HEK293 (cell line): Measurements from ENCODE around the gene SERPINA1.

Source experiments
- CTCF ChIA-PET: fragments of 350-600 bp; formaldehyde crosslinking; extraction: SDS; loops from one replicate; lab custom pipeline; 2021; ENCODE audit warnings: antibody characterized with exemption; lab: Yijun Ruan, JAX
- POLR2A ChIA-PET: fragments of 300-600 bp; formaldehyde crosslinking; extraction: SDS; loops from one replicate; lab custom pipeline; 2020; ENCODE audit warnings: antibody characterized with exemption, inconsistent platforms; lab: Yijun Ruan, JAX
- H3K27ac ChIP-seq: fragments of 200-500 bp; sonication (Bioruptor generic); 2 replicates; pipeline ENCODE4 v1.5.1; 2014; ENCODE audit warnings: low read depth, low read length, control low read depth, inconsistent platforms; ENCODE audit errors: extremely low read depth
- H3K36me3 ChIP-seq, 2 experiments: fragments of 200-500 bp in 1 of 2; sonication (Bioruptor generic) in 1 of 2; 1 replicate in 1 of 2; 2 replicates in 1 of 2; pipeline ENCODE4 v1.5.1; 2014 to 2017; ENCODE audit warnings: inconsistent platforms in 2 of 2, low read length in 2 of 2; ENCODE audit not compliant: control insufficient read depth in 2 of 2, insufficient read depth in 1 of 2
- H3K4me1 ChIP-seq: fragments of 200-500 bp; sonication (Bioruptor generic); 2 replicates; pipeline ENCODE4 v1.5.1; 2014; ENCODE audit warnings: mild to moderate bottlenecking, low read length, inconsistent platforms; ENCODE audit not compliant: control insufficient read depth, insufficient read depth
- H3K4me3 ChIP-seq: 2 replicates; pipeline ENCODE4 v1.5.1; 2011; ENCODE audit warnings: low read depth, mild to moderate bottlenecking, control low read depth, low read length, moderate library complexity
- H3K9me3 ChIP-seq: fragments of 200-500 bp; sonication (Bioruptor generic); 2 replicates; pipeline ENCODE4 v1.5.1; 2014; ENCODE audit warnings: low read depth, low read length, inconsistent platforms; ENCODE audit not compliant: control insufficient read depth, insufficient read depth
- ATF2 ChIP-seq: fragments of 450-650 bp; formaldehyde crosslinking; IDR thresholded peaks from 2 replicates; pipeline ENCODE4 v1.5.1; 2016; ENCODE audit warnings: missing biosample characterization, missing genetic modification characterization, low read depth
- FEZF1 ChIP-seq: fragments of 450-650 bp; formaldehyde crosslinking; IDR thresholded peaks from 2 replicates; pipeline ENCODE4 v1.5.1; 2016; ENCODE audit warnings: missing biosample characterization, missing genetic modification characterization
- GFI1B ChIP-seq: fragments of 450-650 bp; formaldehyde crosslinking; IDR thresholded peaks from 2 replicates; pipeline ENCODE4 v1.5.1; 2016; ENCODE audit warnings: missing biosample characterization, missing genetic modification characterization
- IKZF3 ChIP-seq: fragments of 450-650 bp; IDR thresholded peaks from 2 replicates; pipeline ENCODE4 v1.5.0; 2018; ENCODE audit warnings: missing biosample characterization, mild to moderate bottlenecking, missing genetic modification characterization, moderate library complexity
- MEIS1 ChIP-seq: sonication (generic); formaldehyde crosslinking; IDR thresholded peaks from 2 replicates; pipeline ENCODE4 v1.8.1; 2022; ENCODE audit warnings: missing genetic modification reagents, mild to moderate bottlenecking, borderline replicate concordance
- MYNN ChIP-seq: fragments of 450-650 bp; formaldehyde crosslinking; IDR thresholded peaks from 2 replicates; pipeline ENCODE4 v1.5.1; 2016; ENCODE audit warnings: missing biosample characterization, missing genetic modification characterization, borderline replicate concordance
- SP3 ChIP-seq: fragments of 450-650 bp; formaldehyde crosslinking; IDR thresholded peaks from 2 replicates; pipeline ENCODE4 v1.5.1; 2016; ENCODE audit warnings: missing biosample characterization, missing genetic modification characterization
- WT1 ChIP-seq: fragments of 450-650 bp; formaldehyde crosslinking; IDR thresholded peaks from 2 replicates; pipeline ENCODE4 v1.5.1; 2016; ENCODE audit warnings: missing biosample characterization, missing genetic modification characterization
- YY1 ChIP-seq: fragments of 450-650 bp; formaldehyde crosslinking; IDR thresholded peaks from 2 replicates; pipeline ENCODE4 v1.5.1; 2018; ENCODE audit warnings: missing biosample characterization, missing genetic modification characterization
- YY2 ChIP-seq: fragments of 450-650 bp; formaldehyde crosslinking; IDR thresholded peaks from 2 replicates; pipeline ENCODE4 v1.5.1; 2016; ENCODE audit warnings: missing biosample characterization, missing genetic modification characterization
- ZBTB1 ChIP-seq: fragments of 450-650 bp; formaldehyde crosslinking; IDR thresholded peaks from 2 replicates; pipeline ENCODE4 v1.5.1; 2016; ENCODE audit warnings: missing biosample characterization, missing genetic modification characterization
- ZBTB11 ChIP-seq: fragments of 450-650 bp; formaldehyde crosslinking; conservative IDR thresholded peaks from 2 replicates; pipeline ENCODE4 v1.5.1; 2016; ENCODE audit warnings: low read depth, missing biosample characterization, missing genetic modification characterization
- ZBTB17 ChIP-seq: fragments of 450-650 bp; formaldehyde crosslinking; IDR thresholded peaks from 2 replicates; pipeline ENCODE4 v1.5.1; 2016; ENCODE audit warnings: missing biosample characterization, missing genetic modification characterization
- ZBTB48 ChIP-seq: fragments of 450-650 bp; formaldehyde crosslinking; IDR thresholded peaks from 2 replicates; pipeline ENCODE4 v1.5.1; 2016; ENCODE audit warnings: missing biosample characterization, missing genetic modification characterization
- ZBTB7A ChIP-seq: fragments of 450-650 bp; formaldehyde crosslinking; IDR thresholded peaks from 2 replicates; pipeline ENCODE4 v1.5.1; 2016; ENCODE audit warnings: low read depth, missing biosample characterization, missing genetic modification characterization
- ZFP3 ChIP-seq: fragments of 450-650 bp; formaldehyde crosslinking; IDR thresholded peaks from 2 replicates; pipeline ENCODE4 v1.5.1; 2016; ENCODE audit warnings: low read depth, missing biosample characterization, missing genetic modification characterization
- ZNF132 ChIP-seq: fragments of 450-650 bp; formaldehyde crosslinking; IDR thresholded peaks from 2 replicates; pipeline ENCODE4 v1.5.1; 2017; ENCODE audit warnings: missing biosample characterization, missing genetic modification characterization, borderline replicate concordance
- ZNF138 ChIP-seq: fragments of 450-650 bp; formaldehyde crosslinking; IDR thresholded peaks from 2 replicates; pipeline ENCODE4 v1.5.1; 2016; ENCODE audit warnings: missing biosample characterization, missing genetic modification characterization, borderline replicate concordance
- ZNF19 ChIP-seq: fragments of 450-650 bp; formaldehyde crosslinking; IDR thresholded peaks from 2 replicates; pipeline ENCODE4; 2016; ENCODE audit warnings: missing biosample characterization, missing genetic modification characterization, low read depth
- ZNF248 ChIP-seq: fragments of 450-650 bp; formaldehyde crosslinking; IDR thresholded peaks from 2 replicates; pipeline ENCODE4 v1.5.1; 2017; ENCODE audit warnings: missing biosample characterization, missing genetic modification characterization
- ZNF302 ChIP-seq: fragments of 450-650 bp; formaldehyde crosslinking; IDR thresholded peaks from 2 replicates; pipeline ENCODE4 v1.5.1; 2016; ENCODE audit warnings: missing biosample characterization, missing genetic modification characterization, low read depth
- ZNF521 ChIP-seq: fragments of 450-650 bp; formaldehyde crosslinking; IDR thresholded peaks from 2 replicates; pipeline ENCODE4 v1.5.1; 2017; ENCODE audit warnings: missing biosample characterization, mild to moderate bottlenecking, missing genetic modification characterization
- ZNF549 ChIP-seq: fragments of 450-650 bp; IDR thresholded peaks from 2 replicates; pipeline ENCODE4 v1.5.1; 2018; ENCODE audit warnings: missing biosample characterization, missing genetic modification characterization, mild to moderate bottlenecking, inconsistent platforms, moderate library complexity
- ZNF560 ChIP-seq: fragments of 450-650 bp; formaldehyde crosslinking; IDR thresholded peaks from 2 replicates; pipeline ENCODE4 v1.5.1; 2017; ENCODE audit warnings: missing biosample characterization, missing genetic modification characterization, borderline replicate concordance
- ZNF571 ChIP-seq: fragments of 450-650 bp; formaldehyde crosslinking; IDR thresholded peaks from 2 replicates; pipeline ENCODE4 v1.5.0; 2017; ENCODE audit warnings: missing biosample characterization, missing genetic modification characterization
- ZNF585B ChIP-seq: fragments of 450-650 bp; formaldehyde crosslinking; IDR thresholded peaks from 2 replicates; pipeline ENCODE4 v1.5.1; 2016; ENCODE audit warnings: missing biosample characterization, missing genetic modification characterization
- ZNF596 ChIP-seq: fragments of 450-650 bp; IDR thresholded peaks from 2 replicates; pipeline ENCODE4 v1.5.0; 2018; ENCODE audit warnings: missing biosample characterization, mild to moderate bottlenecking, missing genetic modification characterization, moderate library complexity
- ZNF626 ChIP-seq: fragments of 450-650 bp; sonication (Bioruptor Pico); formaldehyde crosslinking; IDR thresholded peaks from 2 replicates; pipeline ENCODE4 v1.5.1; 2018; ENCODE audit warnings: missing biosample characterization, missing genetic modification characterization, inconsistent platforms
- ZNF785 ChIP-seq: fragments of 450-650 bp; formaldehyde crosslinking; IDR thresholded peaks from 2 replicates; pipeline ENCODE4 v1.5.1; 2016; ENCODE audit warnings: missing biosample characterization, missing genetic modification characterization
- TF ChIP-seq, protein P1 (sequence below): fragments of 450-650 bp; formaldehyde crosslinking; IDR thresholded peaks from 2 replicates; pipeline ENCODE4 v1.5.1; 2016; ENCODE audit warnings: missing biosample characterization, missing genetic modification characterization

SERPINA1 gene

DNA sequence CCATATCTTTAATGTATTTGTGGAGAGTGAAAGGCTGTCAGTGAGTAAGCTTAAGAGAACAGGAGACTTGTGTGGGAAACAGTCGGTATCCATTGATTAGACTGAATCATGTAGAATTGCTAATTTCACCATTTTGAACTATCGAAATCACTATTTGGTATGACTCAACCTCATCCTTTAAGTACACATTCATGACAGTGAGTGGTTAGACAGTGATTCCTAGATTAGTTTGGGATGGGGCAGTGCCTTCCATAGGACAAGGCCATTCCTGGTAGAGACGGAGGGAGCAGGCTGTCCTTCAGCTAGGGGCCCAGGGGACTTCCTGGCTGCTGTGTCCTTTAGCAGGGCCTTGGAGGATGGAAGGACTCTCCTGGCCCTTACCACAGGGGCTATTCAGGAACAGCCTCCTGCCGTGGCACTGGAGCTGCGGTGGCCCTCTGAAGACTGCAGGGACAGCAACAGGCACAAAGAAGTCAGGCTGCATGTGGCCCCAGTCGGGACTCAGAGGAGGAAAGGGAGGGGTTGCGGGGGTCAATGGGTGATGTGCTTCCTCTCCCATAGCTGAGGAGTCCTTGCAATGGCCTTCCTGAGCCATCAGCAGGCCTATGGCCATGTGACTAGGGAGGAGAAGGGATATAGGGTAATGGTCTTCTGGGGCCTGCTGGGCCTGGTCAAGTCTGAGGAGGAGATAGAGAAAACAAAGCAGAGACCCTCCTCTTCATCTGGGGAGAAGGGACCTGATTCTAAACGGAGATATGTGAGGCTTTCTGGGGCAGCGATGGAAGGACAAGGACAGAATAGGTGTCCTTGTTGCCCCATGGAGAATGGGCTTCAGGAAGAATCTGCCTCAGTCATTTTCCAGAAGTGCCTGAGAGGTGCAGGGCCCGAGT is 11.2 kb downstream of the SERPINA1 start:
- POLR2A ChIA-PET = no interaction called here
- TF ChIP-seq MYNN (no peak), ZBTB17 (tag by site-specific recombination) (no peak), SP3 (no peak), ZNF571 (tag by site-specific recombination) (no peak), ZNF138 (no peak), ZNF549 (tag by site-specific recombination) (no peak), GFI1B (no peak), FEZF1 (tag by site-specific recombination) (no peak), ZNF302 (no peak), IKZF3 (no peak), ZNF785 (tag by site-specific recombination) (no peak), ZBTB11 (tag by site-specific recombination) (no peak), ZNF19 (no peak), MEIS1 (CRISPR knock-in tag) (no peak), ZNF248 (tag by site-specific recombination) (no peak), ZBTB7A (tag by site-specific recombination) (no peak), ZNF560 (tag by site-specific recombination) (no peak), YY2 (no peak), YY1 (tag by site-specific recombination) (no peak)
- TF ChIP-seq, all 188 proteins: peak for 0
- Histone ChIP-seq H3K9me3 (no peaks in the 10 kb centered on the region), H3K36me3 (no peaks in the 10 kb centered on the region), H3K27ac (no peak overlapping the region), H3K4me1 (no peaks in the 10 kb centered on the region), H3K4me3 (no peak overlapping the region)
- CTCF ChIA-PET = no interaction called here

DNA sequence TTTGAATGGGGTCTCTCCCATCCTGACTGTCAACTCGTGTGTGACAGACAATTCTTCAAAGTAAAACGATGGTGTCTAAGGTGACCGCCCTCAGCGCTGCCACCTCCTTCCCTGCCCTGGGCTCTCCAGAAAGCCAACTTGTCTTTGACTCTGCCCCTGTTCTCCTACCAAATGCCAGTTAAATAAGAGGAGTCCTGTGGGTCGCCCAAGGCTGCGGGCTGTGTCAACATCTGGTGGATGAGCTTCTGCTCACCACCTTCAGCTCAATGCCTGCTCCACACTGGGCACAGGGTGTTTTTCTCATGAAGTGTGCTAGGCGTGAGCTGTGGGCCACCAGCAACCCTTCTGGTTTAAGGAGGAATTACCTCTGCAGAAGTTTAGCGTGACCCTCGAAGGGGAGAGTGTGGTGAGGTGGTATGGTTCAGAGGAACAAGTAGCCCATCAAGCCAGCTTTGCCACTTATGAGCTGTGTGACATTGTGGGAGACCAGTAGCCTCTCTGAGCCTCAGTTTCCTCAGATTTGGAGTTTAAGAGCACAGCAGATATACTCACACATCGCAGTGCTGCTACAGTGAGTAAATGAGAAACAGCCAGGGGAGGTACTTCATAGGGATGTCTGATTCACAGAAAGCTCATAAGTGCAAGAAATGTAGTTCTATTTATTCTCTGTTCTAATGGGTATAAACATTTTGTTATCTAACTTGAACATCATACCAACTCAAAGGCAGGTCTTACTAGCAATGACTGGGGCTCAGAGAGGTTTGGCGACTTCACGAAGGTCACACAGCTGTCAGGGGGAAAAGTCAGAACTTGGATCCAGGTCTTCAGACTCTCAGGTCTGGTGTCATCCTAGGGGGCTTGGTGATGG is 12.1 kb downstream of the SERPINA1 start:
- H3K9me3 ChIP-seq = no peaks in the 10 kb centered on the region
- H3K4me1 ChIP-seq = no peaks in the 10 kb centered on the region
- no peak overlapping the region for H3K27ac ChIP-seq
- POLR2A ChIA-PET = no interaction called here
- no peak overlapping the region for H3K4me3 ChIP-seq
- no peaks in the 10 kb centered on the region for H3K36me3 ChIP-seq
- CTCF ChIA-PET = no interaction called here
- no peak for TF ChIP-seq ZFP3 (tag by site-specific recombination)
- no peak for TF ChIP-seq ZNF585B (tag by site-specific recombination)
- no peak for TF ChIP-seq IKZF3
- no peak for TF ChIP-seq ZNF521 (tag by site-specific recombination)
- no peak for TF ChIP-seq ATF2 (tag by site-specific recombination)
- TF ChIP-seq, protein P1, sequence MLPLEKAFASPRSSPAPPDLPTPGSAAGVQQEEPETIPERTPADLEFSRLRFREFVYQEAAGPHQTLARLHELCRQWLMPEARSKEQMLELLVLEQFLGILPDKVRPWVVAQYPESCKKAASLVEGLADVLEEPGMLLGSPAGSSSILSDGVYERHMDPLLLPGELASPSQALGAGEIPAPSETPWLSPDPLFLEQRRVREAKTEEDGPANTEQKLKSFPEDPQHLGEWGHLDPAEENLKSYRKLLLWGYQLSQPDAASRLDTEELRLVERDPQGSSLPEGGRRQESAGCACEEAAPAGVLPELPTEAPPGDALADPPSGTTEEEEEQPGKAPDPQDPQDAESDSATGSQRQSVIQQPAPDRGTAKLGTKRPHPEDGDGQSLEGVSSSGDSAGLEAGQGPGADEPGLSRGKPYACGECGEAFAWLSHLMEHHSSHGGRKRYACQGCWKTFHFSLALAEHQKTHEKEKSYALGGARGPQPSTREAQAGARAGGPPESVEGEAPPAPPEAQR (tag by site-specific recombination) = no peak
- TF ChIP-seq ZBTB1 = no peak
- TF ChIP-seq WT1 (tag by site-specific recombination) = no peak
- TF ChIP-seq ZNF132 (tag by site-specific recombination) = no peak
- no peak for TF ChIP-seq YY1 (tag by site-specific recombination)
- TF ChIP-seq ZNF596 (tag by site-specific recombination) = no peak
- no peak for TF ChIP-seq ZNF626
- no peak for TF ChIP-seq ZBTB48 (tag by site-specific recombination)
